Neural cell (in vitro differentiated cells): ENCODE measurements around the gene ADAMTS2.

Experiments used
- EP300 ChIP-seq: fragments of 450-650 bp; conservative IDR thresholded peaks from 2 replicates; pipeline ENCODE4 v1.6.1; 2014; ENCODE audit warnings: antibody characterized with exemption, mild to moderate bottlenecking, moderate library complexity; ENCODE audit not compliant: poor library complexity, severe bottlenecking
- EZH2 ChIP-seq: fragments of 200-600, 300-800 bp; shearing (Covaris generic), sonication (generic); IDR thresholded peaks from 2 replicates; pipeline ENCODE4 v1.6.1; 2014; ENCODE audit warnings: antibody characterized with exemption, low read length, borderline replicate concordance, mild to moderate bottlenecking; ENCODE audit not compliant: insufficient read depth, poor library complexity, severe bottlenecking
- RAD21 ChIP-seq: fragments of 450-650 bp; conservative IDR thresholded peaks from 2 replicates; pipeline ENCODE4 v1.6.1; 2014; ENCODE audit warnings: antibody characterized with exemption, mild to moderate bottlenecking, moderate library complexity
- SMC3 ChIP-seq: fragments of 450-650 bp; conservative IDR thresholded peaks from 2 replicates; pipeline ENCODE4 v1.6.1; 2014; ENCODE audit warnings: antibody characterized with exemption, mild to moderate bottlenecking, moderate library complexity; ENCODE audit not compliant: poor library complexity
- TF ChIP-seq, protein P1 (sequence below): fragments of 450-650 bp; IDR thresholded peaks from 2 replicates; pipeline ENCODE4 v1.5.1; 2014; ENCODE audit warnings: antibody characterized with exemption, mild to moderate bottlenecking, moderate library complexity; ENCODE audit not compliant: poor library complexity, severe bottlenecking
- TF ChIP-seq, protein P2 (sequence below): IDR thresholded peaks from 2 replicates; pipeline ENCODE4 v1.6.1; 2012; ENCODE audit warnings: borderline replicate concordance

DNA sequence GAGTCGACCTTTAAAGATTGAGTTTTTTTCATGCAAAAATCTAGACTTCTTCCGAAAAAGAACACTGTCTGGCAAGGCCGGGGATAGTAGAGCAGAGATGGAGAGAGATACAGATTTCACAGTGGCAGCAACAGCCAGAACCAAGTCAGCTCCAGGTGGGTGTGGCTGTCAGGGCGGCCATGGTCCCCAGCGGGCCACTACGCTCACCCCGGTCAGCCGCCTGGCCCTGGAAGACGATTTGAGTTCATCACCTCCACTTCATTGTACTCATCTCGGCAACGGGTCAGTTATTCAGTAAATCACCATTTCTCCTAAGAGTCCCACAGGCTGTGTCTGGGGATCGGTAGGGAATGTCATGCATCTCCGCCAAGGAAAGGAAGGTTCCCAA lies 232.1 kb downstream of the ADAMTS2 start:
- TF ChIP-seq, protein P1, sequence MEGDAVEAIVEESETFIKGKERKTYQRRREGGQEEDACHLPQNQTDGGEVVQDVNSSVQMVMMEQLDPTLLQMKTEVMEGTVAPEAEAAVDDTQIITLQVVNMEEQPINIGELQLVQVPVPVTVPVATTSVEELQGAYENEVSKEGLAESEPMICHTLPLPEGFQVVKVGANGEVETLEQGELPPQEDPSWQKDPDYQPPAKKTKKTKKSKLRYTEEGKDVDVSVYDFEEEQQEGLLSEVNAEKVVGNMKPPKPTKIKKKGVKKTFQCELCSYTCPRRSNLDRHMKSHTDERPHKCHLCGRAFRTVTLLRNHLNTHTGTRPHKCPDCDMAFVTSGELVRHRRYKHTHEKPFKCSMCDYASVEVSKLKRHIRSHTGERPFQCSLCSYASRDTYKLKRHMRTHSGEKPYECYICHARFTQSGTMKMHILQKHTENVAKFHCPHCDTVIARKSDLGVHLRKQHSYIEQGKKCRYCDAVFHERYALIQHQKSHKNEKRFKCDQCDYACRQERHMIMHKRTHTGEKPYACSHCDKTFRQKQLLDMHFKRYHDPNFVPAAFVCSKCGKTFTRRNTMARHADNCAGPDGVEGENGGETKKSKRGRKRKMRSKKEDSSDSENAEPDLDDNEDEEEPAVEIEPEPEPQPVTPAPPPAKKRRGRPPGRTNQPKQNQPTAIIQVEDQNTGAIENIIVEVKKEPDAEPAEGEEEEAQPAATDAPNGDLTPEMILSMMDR = no peak
- no peak for TF ChIP-seq EP300
- no peak for TF ChIP-seq EZH2
- TF ChIP-seq, protein P2, sequence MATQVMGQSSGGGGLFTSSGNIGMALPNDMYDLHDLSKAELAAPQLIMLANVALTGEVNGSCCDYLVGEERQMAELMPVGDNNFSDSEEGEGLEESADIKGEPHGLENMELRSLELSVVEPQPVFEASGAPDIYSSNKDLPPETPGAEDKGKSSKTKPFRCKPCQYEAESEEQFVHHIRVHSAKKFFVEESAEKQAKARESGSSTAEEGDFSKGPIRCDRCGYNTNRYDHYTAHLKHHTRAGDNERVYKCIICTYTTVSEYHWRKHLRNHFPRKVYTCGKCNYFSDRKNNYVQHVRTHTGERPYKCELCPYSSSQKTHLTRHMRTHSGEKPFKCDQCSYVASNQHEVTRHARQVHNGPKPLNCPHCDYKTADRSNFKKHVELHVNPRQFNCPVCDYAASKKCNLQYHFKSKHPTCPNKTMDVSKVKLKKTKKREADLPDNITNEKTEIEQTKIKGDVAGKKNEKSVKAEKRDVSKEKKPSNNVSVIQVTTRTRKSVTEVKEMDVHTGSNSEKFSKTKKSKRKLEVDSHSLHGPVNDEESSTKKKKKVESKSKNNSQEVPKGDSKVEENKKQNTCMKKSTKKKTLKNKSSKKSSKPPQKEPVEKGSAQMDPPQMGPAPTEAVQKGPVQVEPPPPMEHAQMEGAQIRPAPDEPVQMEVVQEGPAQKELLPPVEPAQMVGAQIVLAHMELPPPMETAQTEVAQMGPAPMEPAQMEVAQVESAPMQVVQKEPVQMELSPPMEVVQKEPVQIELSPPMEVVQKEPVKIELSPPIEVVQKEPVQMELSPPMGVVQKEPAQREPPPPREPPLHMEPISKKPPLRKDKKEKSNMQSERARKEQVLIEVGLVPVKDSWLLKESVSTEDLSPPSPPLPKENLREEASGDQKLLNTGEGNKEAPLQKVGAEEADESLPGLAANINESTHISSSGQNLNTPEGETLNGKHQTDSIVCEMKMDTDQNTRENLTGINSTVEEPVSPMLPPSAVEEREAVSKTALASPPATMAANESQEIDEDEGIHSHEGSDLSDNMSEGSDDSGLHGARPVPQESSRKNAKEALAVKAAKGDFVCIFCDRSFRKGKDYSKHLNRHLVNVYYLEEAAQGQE = no peak
- no peak for TF ChIP-seq RAD21
- TF ChIP-seq SMC3 = no peak
